HG02981 (cell line): ENCODE data around the gene BRPF1.

Experiments
- ATAC-seq: cut with Tn5 transposase; IDR thresholded peaks from one replicate; pipeline ENCODE4 v1.9.1; 2021; ENCODE audit warnings: mild to moderate bottlenecking, moderate library complexity; ENCODE audit not compliant: unreplicated experiment

BRPF1 gene

DNA sequence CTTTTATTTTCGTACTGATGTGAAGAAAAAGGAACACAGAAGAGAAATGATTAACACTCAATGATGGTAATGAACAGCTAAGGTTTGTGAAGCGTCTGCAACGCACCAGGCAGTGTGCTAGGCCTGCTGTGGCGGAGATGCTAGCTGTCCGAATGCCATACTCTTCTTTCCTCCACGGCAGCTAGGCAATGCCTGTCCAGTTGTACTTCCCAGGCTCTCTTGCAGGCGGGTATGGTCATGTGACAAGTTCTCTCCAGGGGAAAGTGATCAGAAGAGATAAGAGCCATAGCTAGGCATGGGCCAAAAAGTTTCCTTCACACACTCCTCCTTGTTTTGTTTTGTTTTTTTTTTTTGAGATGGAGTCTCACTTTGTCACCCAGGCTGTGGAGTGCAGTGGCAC is 54.1 kb downstream of the BRPF1 start:
- ATAC-seq: no peak

DNA sequence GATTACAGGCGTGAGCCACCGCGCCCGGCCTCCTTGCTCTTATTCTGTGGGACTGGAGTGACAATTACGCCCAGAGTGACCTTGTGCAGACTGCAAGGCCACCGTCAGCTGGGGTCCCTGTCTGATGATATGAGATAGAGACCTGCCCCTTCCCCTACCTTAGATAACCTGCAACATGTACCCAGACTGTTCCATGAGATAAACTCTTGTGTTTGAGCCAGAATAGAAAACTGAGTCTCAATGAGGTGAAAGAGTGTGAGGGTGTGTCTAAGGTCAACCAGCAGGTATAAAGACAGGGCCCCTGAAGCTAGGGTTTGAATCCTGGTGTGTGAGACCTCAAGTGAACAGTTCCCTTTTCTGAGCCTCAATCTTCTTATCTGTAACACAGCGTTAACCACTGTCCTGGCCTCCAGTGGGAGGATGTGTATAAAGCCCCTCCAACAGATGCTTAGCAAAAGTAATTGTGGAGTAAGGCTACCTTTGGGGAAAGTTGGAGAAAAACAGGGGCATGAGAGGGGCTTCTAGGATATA is 54.7 kb downstream of the BRPF1 start:
- no peak for ATAC-seq

DNA sequence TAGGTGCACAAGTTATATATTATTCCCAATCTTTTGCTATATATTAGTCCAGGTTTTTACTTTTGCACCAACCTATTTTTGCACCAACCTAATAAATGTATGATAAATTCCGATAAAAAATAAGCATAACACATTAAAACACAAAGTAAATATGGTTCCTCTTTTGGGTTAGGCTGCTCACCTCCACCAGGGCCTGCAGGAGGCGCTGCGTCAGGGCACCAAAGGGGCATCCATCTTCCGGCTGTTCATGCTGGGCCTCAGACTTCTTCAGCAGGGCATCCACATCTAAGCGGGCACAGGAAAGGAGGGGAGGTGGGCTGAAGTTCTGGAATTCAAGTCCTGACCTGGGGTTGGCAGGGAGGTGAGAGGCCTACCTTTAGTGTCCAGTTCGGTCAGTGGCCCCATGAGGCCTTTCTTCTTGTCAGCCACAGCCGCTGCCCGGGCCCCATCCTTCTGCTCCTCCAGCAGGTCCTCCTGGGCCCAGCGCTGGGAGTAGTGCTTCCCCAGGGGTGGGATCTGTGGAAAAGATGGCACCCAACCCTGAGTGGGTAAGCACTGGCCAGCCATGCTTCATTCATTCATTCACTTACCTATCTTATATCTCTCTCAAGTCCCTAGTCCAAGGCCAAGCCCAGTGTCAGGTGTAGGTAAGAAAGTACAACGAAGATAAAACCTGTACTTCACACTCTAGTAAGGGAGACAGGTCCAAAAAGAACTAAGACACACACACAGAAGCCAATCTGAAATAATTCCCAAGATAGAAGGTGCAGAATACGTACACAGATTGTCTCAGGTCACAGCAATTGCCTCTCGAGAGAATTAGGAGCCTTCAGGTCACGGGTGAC is 55.5 kb downstream of the BRPF1 start:
- ATAC-seq: no peak

DNA sequence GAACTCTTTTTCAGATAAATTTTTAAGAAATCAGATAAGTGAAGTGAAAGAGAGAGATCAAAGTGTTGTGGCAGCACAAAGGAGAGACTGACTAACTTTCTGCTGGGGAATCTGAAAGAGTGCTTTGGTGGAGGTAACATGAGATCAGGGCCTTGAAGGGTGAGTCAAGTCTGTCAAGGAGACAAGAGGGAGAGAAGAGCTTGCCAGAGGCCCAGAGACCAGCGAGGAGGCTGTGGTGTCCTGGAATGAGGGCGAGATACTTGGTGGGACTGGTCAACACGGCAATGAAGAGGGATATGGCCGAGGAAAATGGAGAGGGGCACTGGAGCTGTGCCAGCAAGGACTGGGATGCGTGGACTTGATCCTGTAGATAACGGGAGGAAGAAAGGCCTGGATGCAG is 56.2 kb downstream of the BRPF1 start:
- ATAC-seq: no peak

DNA sequence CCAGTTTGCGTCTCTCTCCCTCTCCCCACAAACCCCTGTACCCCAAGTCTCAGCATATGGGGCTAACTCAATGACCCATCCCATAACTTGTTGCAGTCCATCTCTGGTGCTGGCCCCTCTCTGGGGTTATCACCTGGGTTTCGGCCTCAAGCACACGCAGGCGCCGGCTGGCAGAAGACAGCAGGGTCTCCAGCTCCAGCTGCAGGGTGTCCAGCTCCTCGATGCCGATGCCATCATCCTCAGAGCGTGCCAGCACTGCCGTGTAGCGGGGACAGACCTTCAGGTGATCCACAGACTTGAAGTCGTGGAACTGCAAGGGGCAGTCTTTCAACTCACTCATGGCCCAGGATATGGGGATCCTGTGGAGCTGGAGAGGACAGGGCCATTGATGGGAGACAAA is 59.6 kb downstream of the BRPF1 start:
- no peak for ATAC-seq

DNA sequence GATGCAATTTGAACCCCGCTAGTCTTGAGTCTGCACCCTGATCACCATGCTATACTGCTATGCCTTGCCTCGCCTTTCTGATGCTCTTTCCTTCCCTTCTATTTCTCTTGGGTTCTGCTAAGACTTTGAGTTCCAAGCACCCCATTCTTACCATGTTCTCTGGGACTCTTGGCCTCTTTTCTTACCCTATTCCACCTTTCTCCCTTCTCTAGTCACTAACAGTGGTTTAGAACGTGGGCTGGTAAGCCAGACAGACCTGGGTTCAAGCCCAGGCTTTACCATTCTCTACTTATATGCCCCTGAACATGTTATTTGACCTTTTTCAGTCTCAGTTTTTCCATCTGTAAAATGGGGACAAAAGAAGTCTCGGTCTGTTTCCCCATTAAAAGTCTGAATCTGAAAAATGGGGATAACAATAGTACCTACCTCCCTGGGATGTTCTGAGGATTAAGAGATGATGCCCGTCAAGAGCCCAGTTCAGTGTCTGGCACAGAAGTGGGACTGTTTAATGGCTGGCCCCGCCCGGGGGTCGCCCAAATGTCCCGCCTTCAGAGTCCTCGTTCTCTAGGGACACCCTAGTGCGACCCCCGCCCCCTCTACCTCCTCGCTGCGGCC is 60.4 kb downstream of the BRPF1 start:
- no peak for ATAC-seq

DNA sequence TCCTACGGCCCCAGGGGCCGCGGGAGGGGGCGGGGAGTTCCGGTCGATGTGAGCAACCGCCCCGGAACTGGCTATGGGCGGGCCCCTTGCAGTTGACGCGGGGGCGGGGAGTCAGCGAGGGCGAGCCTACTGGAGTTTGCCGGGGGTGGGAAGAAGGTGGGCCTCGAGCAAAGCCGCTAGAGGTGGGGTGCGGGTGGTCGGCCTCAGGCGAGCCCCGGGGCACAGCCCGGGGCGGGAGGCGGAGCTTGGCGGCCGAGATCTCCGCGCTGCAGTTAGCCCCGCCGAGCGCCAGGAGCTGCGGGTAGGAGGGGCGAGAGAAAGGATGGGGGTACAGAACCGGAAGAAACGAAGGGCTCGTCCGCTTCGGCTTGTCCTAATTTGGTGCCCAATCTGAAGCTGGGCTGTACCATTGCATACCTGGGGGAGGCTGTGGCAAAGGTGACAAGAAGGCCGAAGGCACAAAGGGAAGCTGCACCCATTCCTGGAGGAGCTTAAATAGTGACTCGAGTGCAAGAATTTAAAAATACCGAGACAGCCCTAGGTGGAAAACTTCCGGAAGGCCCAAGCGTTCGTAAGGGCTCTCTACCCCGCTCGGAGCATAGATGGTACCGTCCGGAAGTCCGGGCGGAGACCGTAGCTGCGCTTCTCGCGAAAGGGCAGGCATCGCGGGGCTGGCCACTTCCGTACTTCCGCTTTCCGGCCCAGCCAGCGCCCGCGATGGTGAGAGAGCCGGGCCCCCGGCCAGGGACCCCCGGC is 61.0 kb downstream of the BRPF1 start, which contains the start of the genes ARPC4 and TADA3:
Gene ARPC4, plus strand, starts transcription at position 678 of the 756 bp plus-strand sequence. Its CDS starts 40 bp downstream, at position 718.
Gene TADA3, minus strand, starts transcription at position 69 of the 756 bp plus-strand sequence. CDS start 1,007 bp downstream, outside the sequence.
- peak; percentile 79 for ATAC-seq

DNA sequence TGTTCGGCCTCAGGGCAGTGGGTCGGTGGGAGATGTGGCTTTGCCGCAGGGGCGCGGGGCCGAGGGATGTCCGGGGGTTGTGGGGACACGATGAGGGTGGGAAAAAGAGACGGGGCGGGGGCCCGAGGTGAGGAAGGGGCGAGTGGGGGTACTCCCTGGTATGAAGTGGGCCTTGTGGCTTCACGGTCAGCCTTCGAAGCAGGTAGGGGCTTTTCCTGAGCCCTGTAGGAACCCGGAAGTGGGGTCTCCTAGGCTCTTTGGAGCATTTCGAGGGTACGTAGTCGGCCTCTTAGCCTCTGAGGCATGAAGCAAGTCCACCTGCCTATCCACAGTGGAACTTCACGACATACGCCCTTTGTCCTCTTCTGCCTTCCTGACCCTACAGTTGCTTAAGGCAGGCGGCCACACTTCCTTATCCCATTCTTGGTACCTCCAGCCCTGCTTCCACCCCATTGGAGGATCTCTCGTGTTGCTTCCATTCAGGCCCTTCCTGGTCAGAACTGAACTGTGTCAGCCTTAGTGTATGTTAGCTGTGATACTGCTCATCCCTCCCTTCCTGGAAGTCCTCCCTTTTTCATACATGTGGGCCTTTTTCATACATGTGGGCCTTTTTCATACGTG is 61.7 kb downstream of the BRPF1 start:
- ATAC-seq: no peak

DNA sequence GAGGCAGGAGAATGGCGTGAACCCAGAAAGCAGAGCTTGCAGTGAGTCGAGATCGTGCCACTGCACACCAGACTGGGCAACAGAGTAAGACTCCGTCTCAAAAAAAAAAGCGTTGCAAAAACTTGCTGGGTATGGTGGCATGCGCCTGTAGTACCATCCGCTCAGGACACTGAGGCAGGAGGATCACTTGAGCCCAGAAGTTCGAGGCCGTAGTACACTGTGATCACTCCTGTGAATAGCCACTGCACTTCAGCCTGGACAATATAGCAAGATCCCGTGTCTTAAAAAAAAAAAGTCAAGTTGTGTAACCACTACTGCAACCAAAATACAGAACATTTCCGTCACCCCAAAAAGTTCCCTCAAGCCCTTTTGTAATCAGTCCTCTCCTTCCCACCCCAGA is 62.9 kb downstream of the BRPF1 start:
- no peak for ATAC-seq

DNA sequence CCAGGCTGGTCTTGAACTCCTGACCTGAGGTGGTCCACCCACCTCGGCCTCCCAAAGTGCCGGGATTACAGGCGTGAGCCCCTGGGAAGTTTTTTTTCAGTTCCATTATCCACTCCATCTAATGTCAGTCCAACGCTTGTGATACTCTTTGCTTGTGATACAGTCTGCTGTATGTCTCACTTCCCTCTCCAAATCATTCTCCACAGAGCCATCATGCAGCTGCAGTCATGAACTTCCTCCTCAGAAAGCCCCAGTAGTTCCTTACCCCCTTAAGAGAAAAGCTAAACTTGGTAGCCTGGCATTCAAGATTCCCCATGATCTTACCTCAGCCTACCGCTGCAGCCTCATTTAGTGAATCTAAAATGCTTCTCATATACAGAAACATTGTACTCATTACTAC is 63.7 kb downstream of the BRPF1 start:
- ATAC-seq: no peak

DNA sequence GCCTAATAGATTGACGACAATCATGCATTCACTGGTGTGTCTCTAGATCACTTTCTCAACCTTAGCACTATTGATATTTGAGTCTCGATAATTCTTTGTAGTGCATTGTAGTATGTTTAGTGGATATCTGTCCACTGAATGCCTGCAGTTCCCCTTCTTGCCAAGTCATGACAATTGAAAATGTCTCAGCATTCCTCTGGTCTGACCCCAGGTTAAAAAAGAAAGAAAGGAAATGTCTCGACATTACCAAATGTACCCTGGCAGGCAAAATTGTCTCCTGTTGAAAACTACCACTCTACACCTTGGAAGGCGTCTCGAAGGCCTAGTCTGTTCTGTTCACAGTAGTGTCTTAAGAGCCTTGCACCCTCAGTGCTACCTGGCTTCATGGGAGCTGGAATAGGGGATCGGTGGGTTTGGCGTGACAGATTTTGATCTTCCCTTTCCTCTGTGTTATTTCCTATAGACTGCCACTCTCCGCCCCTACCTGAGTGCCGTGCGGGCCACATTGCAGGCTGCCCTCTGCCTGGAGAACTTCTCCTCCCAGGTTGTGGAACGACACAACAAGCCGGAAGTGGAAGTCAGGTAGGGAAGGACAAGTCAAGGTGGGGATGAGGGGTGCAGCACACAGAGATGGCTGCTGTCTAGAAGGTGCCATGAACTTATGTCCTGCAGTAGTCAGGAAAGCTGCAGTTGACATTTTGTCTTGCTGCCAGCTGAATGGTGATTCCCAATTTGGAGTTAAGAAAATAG is 65.8 kb downstream of the BRPF1 start:
- ATAC-seq: no peak
